SK-N-SH (cell line): ENCODE results near the gene ZFYVE27.

Source experiments
- CHD2 ChIP-seq: fragments of 150-350 bp; IDR thresholded peaks from 2 replicates; pipeline ENCODE4 v1.6.1; 2018; ENCODE audit warnings: low read length; ENCODE audit not compliant: partially characterized antibody
- CTCF ChIP-seq: fragments of 200-600 bp; sonication (generic); IDR thresholded peaks from 2 replicates; pipeline ENCODE4 v1.6.1; 2017; ENCODE audit warnings: antibody characterized with exemption, mild to moderate bottlenecking, moderate library complexity
- EP300 ChIP-seq, 2 experiments: IDR thresholded peaks; 2 replicates each; pipeline versions ENCODE4 v1.4.0 to v1.6.1; 2012; ENCODE audit warnings: borderline replicate concordance in 1 of 2, low read depth in 1 of 2, low read length in 1 of 2
- GABPA ChIP-seq: IDR thresholded peaks from 2 replicates; pipeline ENCODE4 v1.4.0; 2012; ENCODE audit warnings: low read depth, mild to moderate bottlenecking
- JUND ChIP-seq: IDR thresholded peaks from 2 replicates; pipeline ENCODE4 v1.4.0; 2012
- NRF1 ChIP-seq: IDR thresholded peaks from 2 replicates; pipeline ENCODE4 v1.6.1; 2012; ENCODE audit warnings: low read depth, mild to moderate bottlenecking, low read length
- PBX3 ChIP-seq: IDR thresholded peaks from 2 replicates; pipeline ENCODE4; 2012
- POLR2AphosphoS5 ChIP-seq: IDR thresholded peaks from 2 replicates; pipeline ENCODE4 v1.6.1; 2012; ENCODE audit warnings: low read depth, low read length
- SMC3 ChIP-seq: IDR thresholded peaks from 2 replicates; pipeline ENCODE4 v1.6.1; 2012; ENCODE audit warnings: low read depth, low read length, improper control_type of control experiment
- TAF1 ChIP-seq: IDR thresholded peaks from 2 replicates; pipeline ENCODE4 v1.6.1; 2012; ENCODE audit warnings: low read depth, mild to moderate bottlenecking, low read length, moderate library complexity, borderline replicate concordance
- TEAD4 ChIP-seq: IDR thresholded peaks from 2 replicates; pipeline ENCODE4 v1.4.0; 2012; ENCODE audit warnings: mild to moderate bottlenecking, borderline replicate concordance; ENCODE audit not compliant: insufficient read depth
- USF1 ChIP-seq: IDR thresholded peaks from 2 replicates; pipeline ENCODE4 v1.4.0; 2012; ENCODE audit warnings: low read depth, borderline replicate concordance
- ZBTB33 ChIP-seq: IDR thresholded peaks from 2 replicates; pipeline ENCODE4 v1.4.0; 2012; ENCODE audit warnings: low read depth, borderline replicate concordance
- TF ChIP-seq, protein P1 (sequence below): fragments of 150-350 bp; IDR thresholded peaks from 2 replicates; pipeline ENCODE4 v1.6.1; 2017; ENCODE audit warnings: antibody characterized with exemption, low read length, low read depth, borderline replicate concordance

DNA sequence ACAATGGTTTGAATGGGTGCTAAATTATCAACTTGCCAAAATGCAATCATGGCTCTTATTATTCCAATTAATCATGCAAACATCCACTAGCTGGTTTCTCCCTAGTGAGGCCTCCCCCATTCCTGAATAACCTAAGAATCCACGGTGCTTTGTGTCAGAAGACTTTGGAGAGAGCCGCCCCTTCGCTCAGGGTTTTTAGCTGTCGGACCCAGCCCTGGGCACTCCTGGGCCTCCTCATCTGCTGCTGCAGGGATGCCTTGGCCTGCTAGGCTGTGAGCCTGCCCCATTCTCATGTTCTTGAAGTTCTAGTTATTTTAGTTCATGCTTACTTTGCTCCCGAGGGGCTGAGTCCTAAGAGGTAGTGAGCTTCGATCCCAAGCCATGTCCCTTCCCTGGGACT is 69.0 kb downstream of the ZFYVE27 start:
- TF ChIP-seq SMC3 (no peak), NRF1 (no peak), JUND (no peak), USF1 (no peak), ZBTB33 (no peak), POLR2AphosphoS5 (no peak), CTCF (no peak), EP300 (IDR thresholded peaks at IDR 0.05; ENCODE audit: borderline replicate concordance in 1 of 2, low read depth in 1 of 2, low read length in 1 of 2) (no peak), PBX3 (no peak), TAF1 (no peak), TEAD4 (no peak), GABPA (no peak), CHD2 (no peak)
- TF ChIP-seq, protein P1, sequence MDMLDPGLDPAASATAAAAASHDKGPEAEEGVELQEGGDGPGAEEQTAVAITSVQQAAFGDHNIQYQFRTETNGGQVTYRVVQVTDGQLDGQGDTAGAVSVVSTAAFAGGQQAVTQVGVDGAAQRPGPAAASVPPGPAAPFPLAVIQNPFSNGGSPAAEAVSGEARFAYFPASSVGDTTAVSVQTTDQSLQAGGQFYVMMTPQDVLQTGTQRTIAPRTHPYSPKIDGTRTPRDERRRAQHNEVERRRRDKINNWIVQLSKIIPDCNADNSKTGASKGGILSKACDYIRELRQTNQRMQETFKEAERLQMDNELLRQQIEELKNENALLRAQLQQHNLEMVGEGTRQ, result no peak
